GM12878 (cell line): ENCODE results near the gene RPS5. TPM values are rescaled to one million over a fixed set of nuclear protein-coding genes. Genes with fewer than 3 reads are reported as not detected.

ENCODE experiments used
- ATAC-seq: fragments of 200-7000 bp; cut with Tn5 transposase; 3 replicates; pipeline ENCODE4 v1.9.1; 2020; ENCODE audit warnings: mild to moderate bottlenecking, moderate library complexity
- BruUV-seq: library from RNA; stranded (reverse); fragments of 400-500 nt; replicated peaks from 2 replicates; lab custom pipeline; 2021; lab: Mats Ljungman, UMichigan
- CTCF ChIA-PET: fragments of 300-600 bp; sonication (Branson Sonifier 250); formaldehyde crosslinking; extraction: SDS; loops from one replicate; lab custom pipeline; 2021; ENCODE audit warnings: inconsistent platforms; lab: Yijun Ruan, JAX
- POLR2A ChIA-PET: fragments of 350-600 bp; formaldehyde crosslinking; extraction: SDS; loops from one replicate; lab custom pipeline; 2021; ENCODE audit warnings: inconsistent platforms; lab: Charles Lee
- RAD21 ChIA-PET: fragments of 300-600 bp; sonication (Branson Sonifier 250); formaldehyde crosslinking; loops from one replicate; lab custom pipeline; 2023; ENCODE audit warnings: antibody characterized with exemption; ENCODE audit not compliant: unreplicated experiment; lab: Charles Lee
- SMC1A ChIA-PET: fragments of 300-600 bp; sonication (Branson Sonifier 250); formaldehyde crosslinking; loops from one replicate; lab custom pipeline; 2023; ENCODE audit not compliant: unreplicated experiment, uncharacterized antibody; lab: Charles Lee
- DNase-seq: peaks from one replicate; pipeline ENCODE4 v3.0.0-alpha.2; 2011; ENCODE audit warnings: low read depth, low spot score
- FAIRE-seq: peaks from 3 replicates; lab custom pipeline; 2011; peaks lifted over from hg19 to GRCh38; lab: Jason Lieb, UNC
- H2AFZ ChIP-seq: 2 replicates; pipeline ENCODE4 v1.6.0; 2011; ENCODE audit warnings: low read depth, low read length, control low read depth; ENCODE audit not compliant: control insufficient read depth
- H3K27ac ChIP-seq: 2 replicates; pipeline ENCODE4 v1.5.1; 2011; ENCODE audit warnings: control low read depth; ENCODE audit not compliant: control insufficient read depth, insufficient read depth
- H3K27me3 ChIP-seq, 2 experiments: replicated peaks in 1 of 2; 2 replicates each; pipeline versions ENCODE4 v1.6.0 to v1.6.1; 2011; ENCODE audit warnings: low read length in 1 of 2; ENCODE audit not compliant: control insufficient read depth in 2 of 2, insufficient read depth in 2 of 2
- H3K36me3 ChIP-seq, 2 experiments: 2 replicates each; pipeline ENCODE4 v1.5.1; 2011; ENCODE audit warnings: low read length in 1 of 2; ENCODE audit not compliant: control insufficient read depth in 2 of 2, insufficient read depth in 2 of 2
- H3K4me1 ChIP-seq: 2 replicates; pipeline ENCODE4 v1.6.1; 2011; ENCODE audit warnings: mild to moderate bottlenecking, low read length, moderate library complexity, mixed read lengths; ENCODE audit not compliant: control insufficient read depth, insufficient read depth
- H3K4me2 ChIP-seq: 2 replicates; pipeline ENCODE4 v1.6.0; 2011; ENCODE audit warnings: control low read depth; ENCODE audit not compliant: control insufficient read depth, insufficient read depth
- H3K4me3 ChIP-seq: fragments of 200-600 bp; sonication (generic); 2 replicates; pipeline ENCODE4 v1.5.1; 2016
- H3K79me2 ChIP-seq: 2 replicates; pipeline ENCODE4 v1.6.0; 2011; ENCODE audit warnings: low read length; ENCODE audit not compliant: control insufficient read depth, insufficient read depth
- H3K9ac ChIP-seq: 2 replicates; pipeline ENCODE4 v1.8.0; 2011; ENCODE audit warnings: low read length, control low read depth, mixed read lengths; ENCODE audit not compliant: control insufficient read depth, insufficient read depth
- H3K9me3 ChIP-seq: replicated peaks from 3 replicates; pipeline ENCODE4 v1.5.1; 2011; ENCODE audit warnings: mild to moderate bottlenecking, low read length; ENCODE audit not compliant: control insufficient read depth, insufficient read depth
- H4K20me1 ChIP-seq: 2 replicates; pipeline ENCODE4 v1.6.0; 2011; ENCODE audit not compliant: control insufficient read depth, insufficient read depth
- BHLHE40 ChIP-seq, 2 experiments: fragments of 450-650 bp in 1 of 2; IDR thresholded peaks; 2 replicates each; pipeline ENCODE4 v1.6.1; 2011 to 2017; ENCODE audit warnings: low read depth in 2 of 2, borderline replicate concordance in 1 of 2, improper control_type of control experiment in 1 of 2, low read length in 1 of 2, mild to moderate bottlenecking in 1 of 2
- CEBPB ChIP-seq, 2 experiments: fragments of 150-350 bp in 1 of 2; IDR thresholded peaks; 2 replicates each; pipeline ENCODE4 v1.6.1; 2012 to 2014; ENCODE audit warnings: low read depth in 2 of 2, low read length in 2 of 2, borderline replicate concordance in 1 of 2, inconsistent platforms in 1 of 2
- CUX1 ChIP-seq: IDR thresholded peaks from 2 replicates; pipeline ENCODE4 v1.6.1; 2012; ENCODE audit warnings: improper control_type of control experiment, low read depth, low read length; ENCODE audit not compliant: insufficient replicate concordance
- IRF3 ChIP-seq: fragments of 450-650 bp; IDR thresholded peaks from 2 replicates; pipeline ENCODE4 v1.6.1; 2014; ENCODE audit warnings: mild to moderate bottlenecking
- MEF2B ChIP-seq: fragments of 450-650 bp; IDR thresholded peaks from 2 replicates; pipeline ENCODE4 v1.6.1; 2018; ENCODE audit warnings: mild to moderate bottlenecking, moderate library complexity; ENCODE audit not compliant: partially characterized antibody, poor library complexity, severe bottlenecking
- NFIC ChIP-seq: IDR thresholded peaks from 2 replicates; pipeline ENCODE4 v1.6.1; 2012; ENCODE audit warnings: low read depth, mild to moderate bottlenecking, inconsistent platforms, low read length, moderate library complexity
- NFYB ChIP-seq: IDR thresholded peaks from 2 replicates; pipeline ENCODE4 v1.6.1; 2011; ENCODE audit warnings: low read depth, mild to moderate bottlenecking, low read length, improper control_type of control experiment, moderate library complexity; ENCODE audit not compliant: insufficient read depth
- PAX8 ChIP-seq: fragments of 450-650 bp; IDR thresholded peaks from 2 replicates; pipeline ENCODE4 v1.6.1; 2017; ENCODE audit warnings: mild to moderate bottlenecking, moderate library complexity
- RELB ChIP-seq: fragments of 450-650 bp; IDR thresholded peaks from 2 replicates; pipeline ENCODE4 v1.6.1; 2017; ENCODE audit warnings: low read depth, mild to moderate bottlenecking, moderate library complexity
- SIN3A ChIP-seq: IDR thresholded peaks from 2 replicates; pipeline ENCODE4 v1.6.1; 2012; ENCODE audit warnings: low read depth, low read length, improper control_type of control experiment
- SMAD5 ChIP-seq: IDR thresholded peaks from 2 replicates; pipeline ENCODE4 v1.6.1; 2016; ENCODE audit warnings: antibody characterized with exemption, low read depth
- SP1 ChIP-seq: IDR thresholded peaks from one replicate; pipeline ENCODE4 v1.6.1; 2011; ENCODE audit warnings: low read depth, low read length
- SRF ChIP-seq, 2 experiments: IDR thresholded peaks; 2 replicates each; pipeline ENCODE4 v1.6.1; 2011; ENCODE audit warnings: low read depth in 2 of 2, low read length in 2 of 2, mild to moderate bottlenecking in 1 of 2, moderate library complexity in 1 of 2
- WRNIP1 ChIP-seq: IDR thresholded peaks from 2 replicates; pipeline ENCODE4 v1.6.1; 2011; ENCODE audit warnings: low read depth, low read length, improper control_type of control experiment, borderline replicate concordance
- WGBS: methylation state at CpG from one replicate; pipeline ENCODE4 v1.1.6; 2016; ENCODE audit warnings: low lambda C conversion rate; ENCODE audit not compliant: insufficient replicate concordance, insufficient coverage; ENCODE audit errors: missing lambda C conversion rate; 5-methylcytosine and 5-hydroxymethylcytosine counted together
- in situ Hi-C: fragments of 300-500 bp; cut with MboI; formaldehyde crosslinking; loops from 9 replicates; pipeline ENCODE4 v1.14.3; 2018; ENCODE audit warnings: mixed read lengths
- intact Hi-C: fragments of 100-400 bp; cut with micrococcal nuclease; formaldehyde crosslinking; loops from one replicate; pipeline ENCODE4 v1.14.2; 2022; ENCODE audit not compliant: unreplicated experiment
- polyA plus RNA-seq, 11 experiments: library from polyadenylated mRNA; depleted of rRNA in 4 of 11; unstranded in 6 of 11; stranded (reverse) in 5 of 11; fragments of >200 nt; fragmentation: Nextera tagmentation in 4 of 11; fragmentation: Illumina TruSeq in 1 of 11; extraction: Ambion mirVana in 4 of 11; extraction: Trizol in 1 of 11; gene quantifications; 1 replicate in 1 of 11; 2 replicates in 10 of 11; pipeline versions ENCODE4 v1.2.1 to v1.2.3, GENCODE V29; 2011 to 2016; ENCODE audit warnings: inconsistent platforms in 2 of 11, missing spikeins in 2 of 11, low read depth in 1 of 11
- total RNA-seq, 4 experiments: library from RNA; depleted of rRNA in 3 of 4; stranded (reverse); fragments of >200 nt in 3 of 4; fragmentation: Illumina TruSeq in 1 of 4; extraction: Trizol in 1 of 4; gene quantifications; 2 replicates each; pipeline versions ENCODE4 v1.2.1 to v1.2.3, GENCODE V29; 2013 to 2021

RPS5 gene
- total and polyA plus RNA-seq, 10 of the 15 experiments (the other 5 are each of a cell fraction or from before 2014, with no cell fraction given), result 1,284 to 3,652 (median 1,922) TPM

GRCh38 chr19:58400916-58401839 lies 14.1 kb downstream of the RPS5 start:
- Histone ChIP-seq H3K9ac (peak overlapping the region; percentile 47), H3K27me3 (no peaks in the 10 kb centered on the region), H3K27ac (no peak overlapping the region), H3K79me2 (no peaks in the 10 kb centered on the region), H3K36me3 (peaks cover 0 to 2% of the 10 kb centered on the region in 2 experiments; a peak in 2 of 4 replicates), H3K4me1 (peaks cover 10% of the 10 kb centered on the region), H2AFZ (peak overlapping the region; percentile 84), H3K9me3 (no peaks in the 10 kb centered on the region), H3K4me2 (peak overlapping the region; percentile 95), H3K4me3 (peak overlapping the region; percentile 76), H4K20me1 (no peaks in the 10 kb centered on the region)
- 9% methylated on average over 75 of the region's 80 CpGs for WGBS
- peak; percentile 99 for FAIRE-seq
- no TSS peak for BruUV-seq
- intact Hi-C loops, result no loop called here
- RAD21 ChIA-PET, result no interaction called here
- DNase-seq, result peak; percentile 96
- ATAC-seq, result peak; percentile 98
- POLR2A ChIA-PET, result interaction anchor here (1.6 kb wide), 1 partner anchor 8 kb away, joined by 5 read pairs; the partner anchor contains the start of gene ZNF584
- in situ Hi-C loops, result no loop called here
- CTCF ChIA-PET, result no interaction called here
- SMC1A ChIA-PET, result no interaction called here
- TF ChIP-seq NFIC, result no peak
- peak; percentile 83 for TF ChIP-seq SIN3A
- TF ChIP-seq PAX8, result no peak
- TF ChIP-seq CUX1, result no peak
- TF ChIP-seq NFYB, result peak; percentile 92
- TF ChIP-seq SRF (IDR thresholded peaks at IDR 0.05; ENCODE audit: low read depth in 2 of 2, low read length in 2 of 2), result 0 out of 4 replicates have a peak, but pooled peaks of 1 of the 2 experiments have one; percentile 47
- TF ChIP-seq SMAD5, result 0 out of 2 replicates have a peak, but pooled peaks have one; percentile 37
- TF ChIP-seq CEBPB (IDR thresholded peaks at IDR 0.05; ENCODE audit: borderline replicate concordance in 1 of 2, low read depth in 2 of 2, low read length in 2 of 2), result peak in 1 of 2 experiments; percentile 33; a peak in 1 of 4 replicates
- no peak for TF ChIP-seq WRNIP1
- TF ChIP-seq SP1, result peak; percentile 82
- TF ChIP-seq BHLHE40 (IDR thresholded peaks at IDR 0.05; ENCODE audit: borderline replicate concordance in 1 of 2, low read depth in 2 of 2, low read length in 1 of 2), result peak; percentile 71 to 89; a peak in 3 of 4 replicates
- peak; percentile 91 for TF ChIP-seq MEF2B
- no peak for TF ChIP-seq RELB
- peak; percentile 82 for TF ChIP-seq IRF3
